GM18867 (cell line): ENCODE data around the gene ZNF576.
"Not testable (repeated sequence)": the region's sequence is repeated elsewhere in the genome, so short reads cannot be mapped to it uniquely, and the experiment has no call there.

ENCODE experiments used
- ATAC-seq: cut with Tn5 transposase; IDR thresholded peaks from one replicate; pipeline ENCODE4 v1.9.1; 2021; ENCODE audit warnings: mild to moderate bottlenecking, moderate library complexity; ENCODE audit not compliant: unreplicated experiment

ZNF576 gene

DNA sequence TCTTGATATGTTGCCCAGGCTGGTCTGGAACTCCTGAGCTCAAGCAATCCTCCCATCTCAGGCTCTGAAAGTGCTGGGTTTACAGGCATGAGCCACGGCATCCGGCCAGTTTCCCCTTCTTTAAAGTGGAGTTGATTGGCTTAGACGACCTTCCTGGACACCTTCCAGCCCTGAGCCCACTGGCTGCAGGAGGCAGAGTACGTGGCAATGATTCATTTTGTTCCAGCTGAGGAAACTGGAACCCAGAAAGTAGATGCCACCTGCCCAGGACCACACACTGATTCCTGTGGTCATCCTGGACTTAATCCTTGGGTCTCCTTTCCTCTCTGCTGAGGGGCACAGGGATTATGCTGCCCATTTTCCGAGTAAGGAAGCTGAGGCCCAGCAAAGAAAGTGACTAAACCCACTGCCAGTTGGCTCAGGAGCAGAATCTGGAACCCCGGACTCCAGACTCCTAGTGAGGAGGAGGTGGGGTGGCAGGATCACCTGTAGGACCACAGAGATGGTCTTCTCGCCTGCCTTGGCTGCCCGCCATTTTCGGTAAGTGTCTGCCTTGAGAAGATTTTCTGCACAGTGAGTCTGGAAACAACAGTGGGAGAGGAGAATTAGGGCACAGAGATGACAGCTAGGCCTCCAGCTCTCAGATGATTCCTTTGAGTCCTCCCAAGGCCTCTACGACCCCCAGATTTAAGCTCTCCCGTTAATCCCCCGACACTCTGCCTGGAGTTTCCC is 21.8 kb upstream of the ZNF576 start:
- ATAC-seq, result no peak

DNA sequence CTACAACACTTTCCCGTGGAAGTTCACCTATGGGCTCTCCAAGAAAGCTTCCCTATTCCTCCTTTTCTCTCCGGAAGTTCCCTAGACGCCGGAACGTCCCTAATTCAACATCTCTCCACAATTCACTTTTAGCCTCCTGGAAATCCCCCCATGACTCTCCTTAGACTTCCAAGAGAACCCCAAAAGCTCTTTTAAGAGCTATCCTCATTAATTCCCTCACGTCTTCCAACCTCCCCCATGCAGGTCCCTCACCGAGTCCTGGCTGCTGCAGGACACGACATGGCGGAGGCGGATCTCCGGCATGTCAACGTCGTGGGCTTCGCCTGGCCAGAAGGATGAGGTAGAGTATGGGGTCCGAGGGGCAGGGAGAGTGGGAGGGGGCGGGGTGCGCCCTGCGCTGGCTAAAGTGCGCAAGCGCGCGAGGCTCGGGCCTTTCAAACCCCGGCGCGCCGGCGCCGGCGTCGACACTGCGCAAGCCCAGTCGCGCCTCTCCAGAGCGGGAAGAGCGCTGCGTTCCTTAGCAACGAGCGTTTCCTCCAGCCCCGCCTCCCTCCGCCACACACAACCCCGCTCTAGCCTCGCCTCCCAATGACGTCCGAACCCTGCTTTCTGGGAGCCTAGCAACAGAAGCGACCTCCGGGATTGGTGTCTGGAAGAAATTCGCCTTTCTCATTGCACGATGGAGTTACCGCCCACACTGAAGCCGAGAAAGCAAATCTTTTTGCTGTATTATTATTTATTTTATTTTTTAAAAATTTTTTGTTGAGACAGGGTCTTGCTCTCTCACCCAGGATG is 21.0 kb upstream of the ZNF576 start, which contains the start of the genes PINLYP and XRCC1:
TSS of gene PINLYP (plus strand) at position 646 of the 795 bp plus-strand sequence. CDS start 1,391 bp downstream, outside the sequence.
TSS of gene XRCC1 (minus strand) at position 372 of the 795 bp plus-strand sequence. CDS start at position 303, 69 bp downstream.
- ATAC-seq, result peak; percentile 95

DNA sequence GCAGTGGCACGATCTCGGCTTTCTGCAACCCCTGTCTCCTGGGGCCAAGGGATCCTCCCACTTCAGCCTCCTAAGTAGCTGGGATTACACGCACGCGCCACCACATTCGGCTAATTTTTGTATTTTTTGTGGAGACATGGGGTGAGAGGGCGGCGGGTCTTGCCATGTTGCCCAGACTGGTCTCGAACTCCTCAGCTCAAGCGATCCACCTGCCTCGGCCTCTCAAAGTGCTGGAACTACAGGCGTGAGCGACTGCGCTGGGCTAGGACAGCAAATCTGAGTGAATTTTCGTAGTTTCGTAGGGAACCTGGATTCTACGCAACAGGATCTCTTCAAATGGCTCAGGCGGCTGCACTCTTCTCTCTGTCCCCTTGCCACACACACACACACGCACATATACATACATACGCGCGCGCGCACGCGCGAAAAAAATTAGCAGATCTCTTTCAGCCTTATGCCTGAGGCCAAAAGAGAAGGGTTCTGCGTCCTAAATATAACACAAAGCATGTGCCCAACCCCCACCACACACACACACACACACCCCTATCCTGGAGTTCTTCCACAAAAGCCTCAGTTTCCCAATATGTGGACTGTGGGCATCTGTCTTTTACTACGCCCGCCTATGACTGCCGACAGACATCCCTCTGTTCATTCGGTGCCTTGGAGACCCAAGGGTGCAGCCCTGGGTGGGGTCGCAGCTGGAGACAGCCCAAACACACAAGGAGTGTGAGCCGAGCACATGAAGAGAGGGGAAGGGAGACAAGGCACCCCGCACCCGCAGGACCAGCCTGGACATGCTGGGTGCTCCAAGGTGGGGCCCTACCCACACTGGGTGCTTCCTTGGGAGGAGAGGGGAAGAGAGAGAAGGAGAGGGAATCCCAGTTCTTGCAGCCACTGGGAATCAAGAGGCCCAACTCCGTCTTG is 20.2 kb upstream of the ZNF576 start:
- ATAC-seq, result no peak

- ATAC-seq, result no peak
These were observed 17.6 kb upstream of the ZNF576 start for GRCh38 chr19:43578787-43579186.

DNA sequence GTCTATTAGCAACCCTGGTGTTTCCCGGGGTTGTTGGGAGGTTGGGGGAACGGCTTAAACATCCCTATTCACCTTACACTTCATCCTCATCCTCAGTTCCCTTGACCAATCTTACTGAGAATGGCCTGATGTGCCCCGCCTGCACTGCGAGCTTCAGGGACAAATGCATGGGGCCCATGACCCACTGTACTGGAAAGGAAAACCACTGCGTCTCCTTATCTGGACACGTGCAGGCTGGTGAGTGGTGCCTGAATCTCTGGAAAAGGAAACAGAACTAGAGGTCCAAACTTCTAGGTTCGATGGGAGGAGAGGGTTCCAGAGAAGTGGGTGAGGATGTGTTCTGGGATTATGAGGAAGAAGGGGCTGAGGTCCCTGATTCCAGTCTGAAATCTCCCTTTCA is 14.9 kb upstream of the ZNF576 start:
- ATAC-seq, result no peak

- no peak for ATAC-seq
These were observed 13.9 kb upstream of the ZNF576 start for GRCh38 chr19:43582495-43582894.

DNA sequence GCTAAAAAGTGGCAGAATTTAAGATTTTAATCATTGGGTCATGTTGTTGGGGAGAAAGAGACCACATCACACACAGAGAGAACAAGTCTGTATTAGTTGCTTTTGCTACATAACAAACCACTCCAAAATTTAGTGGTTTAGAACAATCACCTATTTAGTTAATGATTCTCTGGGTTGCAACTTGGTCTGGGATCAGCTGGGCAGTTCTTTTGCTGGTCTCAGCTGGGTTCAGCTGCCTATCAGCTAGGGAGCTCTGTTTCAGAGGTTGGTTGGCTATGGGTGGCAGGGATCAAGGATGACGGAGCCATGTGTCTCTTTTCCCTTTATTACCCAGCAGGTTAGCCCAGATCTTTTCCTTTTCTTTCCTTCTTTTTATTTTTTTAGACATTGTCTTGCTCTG is 11.9 kb upstream of the ZNF576 start:
- no peak for ATAC-seq

GRCh38 chr19:43586346-43586745 is 10.0 kb upstream of the ZNF576 start:
- no peak for ATAC-seq

GRCh38 chr19:43587029-43587428 is 9.4 kb upstream of the ZNF576 start:
- ATAC-seq, result not testable (repeated sequence)

DNA sequence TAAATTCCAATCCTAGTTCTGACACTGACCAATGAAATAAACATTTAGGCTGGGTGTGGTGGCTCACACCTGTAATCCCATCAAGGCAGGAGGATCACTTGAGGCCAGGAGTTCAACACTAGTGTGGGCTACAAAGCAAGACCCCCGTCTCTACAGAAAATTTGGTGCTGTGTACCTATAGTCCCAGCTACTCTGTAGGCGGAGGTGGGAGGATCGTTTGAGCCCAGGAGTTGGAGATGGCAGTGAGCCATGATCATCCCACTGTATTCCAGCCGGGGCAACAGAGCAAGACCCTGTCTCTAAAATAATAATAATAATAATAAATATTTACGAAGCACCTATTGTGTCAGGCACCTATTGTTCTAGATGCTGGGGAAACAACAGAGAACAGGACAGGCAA is 7.1 kb upstream of the ZNF576 start:
- no peak for ATAC-seq

DNA sequence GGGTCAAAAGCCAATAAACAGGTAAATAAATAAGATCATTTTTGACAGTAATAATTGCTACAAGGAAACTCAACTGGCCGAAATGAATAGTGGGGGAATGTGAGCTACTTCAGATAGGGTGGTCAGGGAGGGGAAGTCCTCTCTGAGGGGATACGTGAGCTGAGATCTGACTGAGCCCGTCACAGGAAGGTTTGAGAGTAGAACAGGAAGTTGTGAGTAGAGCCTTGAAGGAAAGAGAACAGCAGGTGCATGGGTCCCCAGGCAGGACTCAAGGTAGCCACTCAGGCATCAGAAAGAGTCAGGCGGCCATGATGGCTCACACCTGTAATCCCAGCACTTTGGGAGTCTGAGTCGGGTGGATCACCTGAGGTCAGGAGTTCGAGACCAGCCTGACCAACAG is 6.7 kb upstream of the ZNF576 start:
- ATAC-seq, result no peak

DNA sequence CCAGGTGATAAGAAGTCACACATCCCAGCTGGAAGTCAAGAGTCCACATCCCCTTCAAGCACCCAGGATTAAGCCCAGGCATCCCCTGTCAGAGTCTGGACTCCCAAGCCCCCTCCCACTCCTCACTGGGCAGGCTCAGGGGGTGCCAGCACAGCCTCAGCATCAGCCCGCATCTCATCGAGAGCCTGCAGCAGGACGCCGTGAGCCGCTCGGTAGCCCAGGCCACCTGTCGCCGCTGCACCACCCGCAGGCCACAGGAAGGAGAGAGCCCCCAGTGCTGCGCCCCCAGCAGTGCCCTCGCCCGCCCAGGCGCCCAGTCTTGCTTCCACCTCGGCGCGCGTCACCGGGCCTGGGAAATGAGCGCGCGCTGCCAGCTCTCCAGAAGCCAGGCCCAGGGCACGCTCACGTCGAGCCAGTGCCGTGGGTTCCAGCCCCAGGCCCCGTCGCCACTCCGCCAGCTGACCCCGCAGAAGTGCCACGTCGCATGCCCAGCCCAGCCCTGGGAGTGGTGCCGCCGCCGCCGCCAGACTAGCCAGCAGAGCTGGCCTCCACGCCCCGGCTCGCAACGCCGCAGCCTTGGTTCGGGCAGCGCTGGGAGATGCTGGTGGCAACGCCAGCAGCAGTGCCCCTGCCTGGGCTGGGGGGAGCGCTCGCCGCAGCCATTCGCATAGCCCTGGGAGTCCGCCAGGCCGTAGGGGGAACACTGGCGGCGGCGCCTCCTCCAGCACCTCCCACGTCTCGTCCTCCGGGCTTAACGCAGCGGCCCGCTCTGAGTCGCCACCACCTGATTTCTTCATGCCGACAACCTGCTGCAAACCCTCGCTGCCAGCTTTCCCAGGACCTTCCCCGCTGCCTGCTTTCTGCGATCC is 4.3 kb upstream of the ZNF576 start:
- ATAC-seq, result no peak

- ATAC-seq, result no peak
These were observed 3.5 kb upstream of the ZNF576 start for GRCh38 chr19:43592800-43593350.

GRCh38 chr19:43594081-43594697 is 2.2 kb upstream of the ZNF576 start:
- no peak for ATAC-seq

GRCh38 chr19:43594710-43595604 is 1.4 kb upstream of the ZNF576 start:
- ATAC-seq, result no peak

DNA sequence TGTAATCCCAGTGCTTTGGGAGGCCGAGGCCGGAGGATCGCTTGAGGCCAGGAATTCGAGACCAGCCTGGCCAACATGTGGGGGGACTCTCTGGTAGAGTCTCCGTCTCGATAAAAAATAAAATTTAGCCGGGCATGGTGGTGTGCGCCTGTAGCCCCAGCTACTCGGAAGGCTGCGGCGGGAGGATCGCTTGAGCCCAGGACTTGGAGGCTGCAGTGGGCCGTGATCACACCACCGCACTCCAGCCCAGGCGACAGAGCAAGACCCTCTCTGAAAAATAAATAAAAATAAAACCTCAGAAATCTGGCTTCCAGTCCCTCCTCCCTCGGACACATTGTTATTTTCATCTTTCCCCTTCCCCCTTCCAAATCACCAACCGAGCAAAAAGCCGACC is 793 bp upstream of the ZNF576 start:
- ATAC-seq, result no peak

DNA sequence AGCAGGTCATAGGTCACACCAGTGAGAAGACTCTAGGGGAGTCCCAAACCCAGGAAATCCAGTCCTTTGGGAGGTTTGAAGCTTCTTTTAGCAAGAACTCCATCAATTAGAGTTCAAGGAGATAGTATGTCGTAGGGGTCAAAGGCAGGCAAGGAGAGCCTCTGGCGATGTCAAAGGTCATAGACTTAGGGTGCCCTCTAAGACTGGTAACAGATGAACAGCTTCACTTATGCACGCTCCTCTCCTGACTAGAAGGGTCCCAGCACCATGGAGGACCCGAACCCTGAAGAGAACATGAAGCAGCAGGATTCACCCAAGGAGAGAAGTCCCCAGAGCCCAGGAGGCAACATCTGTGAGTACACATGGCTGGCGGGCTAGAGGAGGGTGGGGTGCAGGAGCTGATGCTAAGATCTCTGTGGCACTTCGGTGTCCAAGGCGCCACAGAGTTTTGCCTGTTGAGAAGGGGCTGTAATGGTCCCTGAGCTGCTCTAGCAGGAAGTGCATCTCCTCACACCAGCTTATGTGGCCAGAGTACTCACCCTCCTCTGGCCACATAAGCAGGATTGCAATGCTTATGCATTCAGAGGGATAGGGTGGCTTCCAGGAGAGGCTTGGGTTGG is 557 bp downstream of the ZNF576 start:
- no peak for ATAC-seq

- ATAC-seq, result no peak
These were observed 1.5 kb downstream of the ZNF576 start for GRCh38 chr19:43597876-43598275.
